ENCODE results near the gene DHRS12.

DHRS12 gene, protein sequence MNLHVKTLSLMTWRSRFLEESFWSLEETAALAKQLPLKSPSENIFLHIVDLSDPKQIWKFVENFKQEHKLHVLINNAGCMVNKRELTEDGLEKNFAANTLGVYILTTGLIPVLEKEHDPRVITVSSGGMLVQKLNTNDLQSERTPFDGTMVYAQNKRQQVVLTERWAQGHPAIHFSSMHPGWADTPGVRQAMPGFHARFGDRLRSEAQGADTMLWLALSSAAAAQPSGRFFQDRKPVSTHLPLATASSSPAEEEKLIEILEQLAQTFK

DNA sequence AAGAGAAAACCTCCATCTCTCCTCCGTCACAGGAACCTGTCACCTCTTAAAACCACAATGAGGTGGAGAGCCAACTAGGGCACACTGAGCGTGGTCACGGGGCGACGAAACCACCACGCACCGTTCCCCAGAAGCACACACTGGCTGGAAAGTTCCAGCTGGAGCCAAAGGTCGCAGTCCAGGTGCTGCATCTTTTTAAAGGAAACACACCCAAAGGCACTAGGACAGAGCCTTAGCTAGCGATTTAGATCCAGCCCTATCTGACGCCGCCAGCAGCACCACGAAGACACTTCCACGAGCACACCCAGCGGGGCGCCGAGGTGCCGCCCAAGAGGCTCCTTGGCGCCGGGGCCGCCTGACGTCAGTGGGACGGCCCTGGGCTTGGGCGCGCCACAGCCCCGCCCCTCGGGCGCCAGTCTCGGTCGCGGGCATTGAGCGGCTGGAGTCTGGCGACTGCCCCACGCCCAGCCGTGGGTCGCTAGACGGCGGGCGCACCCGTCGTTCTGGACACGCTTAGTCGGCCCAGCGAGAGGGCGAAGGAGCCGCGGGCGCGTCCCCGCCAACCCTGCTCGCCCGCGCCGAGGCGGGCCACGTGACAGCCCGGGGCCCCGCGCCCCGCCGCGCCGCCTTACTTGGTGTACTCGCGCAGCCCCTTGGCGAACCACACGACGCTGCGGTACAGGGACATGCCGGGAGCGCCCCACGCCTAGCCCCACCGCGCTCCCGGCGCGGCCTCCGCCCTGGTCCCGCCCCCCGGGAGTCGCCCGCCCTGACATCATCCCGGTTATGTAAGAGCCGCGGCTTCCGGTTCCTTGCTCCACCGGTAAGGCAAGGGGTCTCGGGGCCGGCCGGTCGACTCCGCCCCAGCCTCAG, at the start of gene DHRS12:
Gene DHRS12 (minus strand): TSS at position 742 of the 873 bp plus-strand sequence. CDS start 4,504 bp downstream, outside the sequence.
- DNase-seq, result peak; percentile 94

- DNase-seq, result peak; percentile 74
These were observed 45.5 kb upstream of the DHRS12 start for GRCh38 chr13:51849145-51850101.

DNA sequence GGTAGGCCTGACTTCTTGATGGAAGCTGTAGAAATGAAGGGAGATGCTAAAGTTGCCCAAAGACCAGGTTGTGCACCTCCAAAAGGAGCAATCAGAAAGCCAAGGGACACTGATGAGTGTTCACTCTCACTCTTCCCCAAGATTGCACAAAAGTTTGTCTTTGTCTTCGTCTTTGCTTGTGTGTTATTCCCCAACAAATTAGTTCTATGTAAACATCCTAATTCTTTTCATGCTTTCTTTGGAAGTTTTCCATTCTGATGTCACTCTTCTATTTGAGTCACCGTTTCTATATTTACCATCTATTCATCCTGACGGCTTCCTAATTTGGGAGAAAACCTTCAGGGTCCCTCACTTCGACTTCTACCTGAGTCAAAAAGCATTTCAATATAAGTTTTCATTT, 44.7 kb upstream of the DHRS12 start:
- DNase-seq, result no peak

- no peak for DNase-seq
These were observed 42.8 kb upstream of the DHRS12 start for GRCh38 chr13:51846756-51847155.

DNA sequence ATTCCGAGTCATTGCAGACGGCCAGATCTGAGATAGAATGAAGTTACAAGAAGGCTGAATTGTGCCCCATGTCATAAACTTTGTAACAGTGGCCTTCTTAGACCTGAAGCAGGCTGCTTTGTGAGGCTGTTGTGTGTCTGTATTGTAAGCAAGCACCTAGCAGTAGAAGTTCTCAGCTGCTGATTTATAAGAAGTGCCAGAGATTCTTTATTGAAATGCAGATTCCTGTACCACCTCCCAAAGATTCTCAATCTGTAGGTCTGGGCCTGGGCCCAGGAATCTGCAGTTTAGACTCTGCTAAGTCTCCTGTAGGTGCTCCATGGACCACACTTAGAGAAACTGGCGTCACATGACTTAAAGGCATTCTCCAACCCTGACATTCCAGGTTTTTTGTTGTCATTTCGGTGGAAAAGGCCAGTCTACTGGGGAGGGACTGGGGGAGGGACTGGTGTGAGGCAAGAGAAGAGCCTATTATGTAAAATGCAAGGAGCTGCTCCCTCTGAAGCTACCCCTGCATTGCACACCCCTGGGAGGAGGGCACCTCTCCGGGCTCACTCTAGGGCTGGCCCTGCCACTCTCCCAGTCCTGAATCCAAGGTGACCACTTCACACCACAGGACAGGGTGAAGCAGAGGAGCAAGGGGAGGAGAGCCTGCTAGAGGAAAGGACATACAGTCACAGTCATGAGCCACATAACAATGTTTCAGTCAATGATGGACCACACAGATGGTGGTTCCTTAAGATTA, 41.8 kb upstream of the DHRS12 start:
- no peak for DNase-seq

DNA sequence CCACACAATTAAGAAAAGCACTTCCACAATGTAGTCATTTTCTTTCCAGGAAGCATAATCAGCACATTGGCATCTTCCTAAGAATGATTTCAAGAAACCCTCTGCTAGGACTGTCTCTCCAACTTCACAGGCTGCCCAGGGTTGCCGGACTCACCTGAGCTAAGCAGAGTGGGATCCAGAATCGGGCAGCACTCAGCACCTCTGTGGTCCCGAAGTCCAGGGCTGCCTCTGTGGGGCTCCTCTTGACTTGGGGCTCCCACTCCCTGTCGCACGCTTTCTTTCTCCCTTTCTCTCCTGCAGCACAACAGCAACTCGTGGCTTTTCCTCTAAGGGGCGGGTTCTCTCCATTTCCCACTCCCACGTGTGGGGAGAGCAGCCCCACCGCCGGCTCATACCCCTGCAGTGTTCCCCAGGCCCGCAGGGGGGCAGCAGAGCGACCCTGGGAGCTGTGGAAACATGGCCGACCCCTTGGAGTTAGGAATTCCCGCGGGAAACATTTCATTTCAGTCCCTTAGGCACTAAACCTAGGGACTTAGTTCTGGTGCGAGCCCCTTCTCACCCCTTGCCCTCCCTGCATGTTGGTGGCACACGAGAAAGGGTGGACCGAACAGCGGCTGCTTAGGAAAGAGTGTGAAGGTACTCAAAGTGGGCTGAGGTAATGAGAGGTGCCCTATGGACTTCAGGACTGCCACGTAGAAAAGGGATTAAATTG, 41.1 kb upstream of the DHRS12 start, which contains the start of gene TMEM272:
Gene TMEM272 (minus strand): TSS at position 316 of the 712 bp plus-strand sequence. CDS start 6,647 bp downstream, outside the sequence.
- DNase-seq, result peak; percentile 84

- no peak for DNase-seq
These were observed 39.6 kb upstream of the DHRS12 start for GRCh38 chr13:51843529-51843928.

DNA sequence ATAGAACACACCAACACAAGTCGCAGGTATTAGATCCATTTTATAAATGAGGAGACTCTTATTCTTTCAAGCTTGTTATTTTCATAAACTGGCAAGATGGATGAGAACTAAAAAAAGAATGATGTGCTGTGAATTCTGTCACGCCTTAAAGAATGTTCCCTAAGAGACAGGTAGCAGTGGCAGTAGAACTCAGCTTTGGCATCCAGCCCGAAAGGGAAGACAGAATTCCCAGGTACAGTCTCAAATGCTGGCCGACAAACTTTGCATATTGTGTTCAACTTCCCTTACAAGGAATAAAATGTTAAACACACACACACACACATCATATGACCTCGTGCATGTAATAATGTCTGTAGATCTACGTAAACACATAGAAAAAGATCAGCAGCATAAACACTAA, 37.8 kb upstream of the DHRS12 start:
- DNase-seq, result no peak

DNA sequence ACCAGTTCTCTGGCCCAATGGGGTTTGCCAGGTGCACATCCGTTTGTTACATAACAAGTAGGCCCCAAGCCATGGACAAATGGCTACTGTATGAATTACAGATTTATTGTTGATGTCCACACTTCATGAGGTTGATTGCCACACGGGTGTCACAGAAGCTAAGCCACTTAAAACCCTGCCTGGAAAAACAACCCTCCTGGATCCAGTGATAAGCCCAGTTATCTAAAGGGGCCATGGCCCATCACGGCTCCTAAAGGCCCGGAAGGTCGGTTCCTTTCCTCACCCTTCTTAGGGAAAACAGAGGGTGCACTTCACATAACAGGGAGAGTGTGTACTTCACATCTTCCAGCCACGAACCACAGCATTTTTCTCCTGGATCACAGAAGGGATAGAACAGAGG, 37.0 kb upstream of the DHRS12 start:
- DNase-seq, result no peak

- DNase-seq, result no peak
These were observed 36.0 kb upstream of the DHRS12 start for GRCh38 chr13:51839711-51840540.

DNA sequence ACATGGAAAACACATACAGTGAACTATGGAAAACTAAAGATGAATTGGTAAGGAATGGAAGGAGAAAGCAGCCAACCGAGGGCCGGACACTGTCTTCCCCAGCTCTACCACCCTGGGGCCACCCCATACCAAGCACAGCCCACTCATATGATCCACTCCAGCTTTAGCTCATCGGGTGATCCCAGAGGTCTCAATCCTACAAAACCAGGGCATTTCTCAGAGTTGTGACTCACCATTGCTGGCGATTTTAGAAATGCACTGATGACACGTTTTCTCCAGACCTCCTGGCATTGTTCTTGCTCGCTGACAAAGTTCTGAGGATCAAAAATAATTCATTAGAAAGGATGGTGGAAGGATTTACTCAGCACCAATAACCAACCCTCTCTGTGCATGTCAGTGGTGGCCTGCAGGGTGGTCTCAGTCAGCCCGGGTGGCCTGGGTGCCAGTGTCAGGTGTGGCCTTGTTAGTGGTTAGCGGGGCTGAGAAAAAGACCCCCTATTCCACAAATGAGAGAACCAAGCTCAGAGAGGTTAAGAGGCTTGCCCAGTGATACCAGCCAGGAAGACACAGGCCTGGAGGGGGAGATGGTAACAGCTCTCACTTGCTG, 34.4 kb upstream of the DHRS12 start:
- no peak for DNase-seq

- DNase-seq, result no peak
These were observed 33.1 kb upstream of the DHRS12 start for GRCh38 chr13:51837016-51837415.

DNA sequence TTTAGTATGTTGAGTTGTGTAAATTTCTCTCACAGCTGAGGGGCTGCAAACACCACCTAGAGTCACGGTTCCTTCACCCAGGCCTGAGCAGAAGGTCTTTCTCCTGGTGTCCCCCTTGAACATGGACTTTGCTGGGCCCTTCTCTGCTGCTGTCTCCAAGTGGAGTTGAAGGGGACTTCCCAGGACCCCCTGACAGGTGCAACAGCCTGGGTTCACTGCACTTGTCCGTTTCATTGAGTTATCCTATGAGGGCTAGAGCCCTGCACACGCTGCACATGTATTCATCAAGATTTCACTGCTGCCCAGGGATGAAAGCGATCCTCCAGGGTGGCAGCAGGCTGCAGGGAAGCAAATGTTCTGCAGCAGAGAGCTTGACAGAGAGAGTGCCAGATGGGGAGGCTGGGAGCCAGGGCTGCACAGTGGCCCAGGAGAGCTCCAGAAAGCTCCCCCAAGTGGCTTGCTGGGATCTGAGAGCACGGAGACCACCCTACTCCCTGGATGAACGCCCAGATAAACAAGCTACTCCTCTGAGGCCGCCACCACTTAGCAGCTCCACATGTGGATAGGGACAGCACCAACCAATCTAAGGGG, 30.7 kb upstream of the DHRS12 start:
- DNase-seq, result no peak

DNA sequence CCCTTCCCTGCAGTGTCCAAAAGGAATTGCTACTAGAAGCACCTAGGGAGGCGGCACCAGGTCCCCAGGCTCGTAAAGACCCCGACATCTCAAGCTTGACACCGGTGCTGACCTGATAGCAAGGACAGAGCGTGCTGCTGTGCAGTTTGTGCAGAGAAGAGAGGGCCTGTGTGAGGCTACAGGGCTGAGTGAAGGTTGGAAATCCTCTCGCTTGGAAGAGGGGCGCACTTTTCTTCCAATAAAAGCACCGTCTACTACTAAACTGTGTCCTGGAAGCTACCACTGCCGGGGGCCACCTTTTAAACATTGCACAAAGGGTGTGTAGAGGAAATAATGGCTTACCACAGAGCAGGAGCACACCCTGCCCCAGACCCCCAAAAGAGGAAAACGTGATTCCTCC, 30.0 kb upstream of the DHRS12 start:
- DNase-seq, result no peak

GRCh38 chr13:51832471-51833152, 28.6 kb upstream of the DHRS12 start:
- no peak for DNase-seq

GRCh38 chr13:51831519-51831918, 27.6 kb upstream of the DHRS12 start:
- no peak for DNase-seq

GRCh38 chr13:51829568-51829899, 25.6 kb upstream of the DHRS12 start:
- DNase-seq, result no peak

DNA sequence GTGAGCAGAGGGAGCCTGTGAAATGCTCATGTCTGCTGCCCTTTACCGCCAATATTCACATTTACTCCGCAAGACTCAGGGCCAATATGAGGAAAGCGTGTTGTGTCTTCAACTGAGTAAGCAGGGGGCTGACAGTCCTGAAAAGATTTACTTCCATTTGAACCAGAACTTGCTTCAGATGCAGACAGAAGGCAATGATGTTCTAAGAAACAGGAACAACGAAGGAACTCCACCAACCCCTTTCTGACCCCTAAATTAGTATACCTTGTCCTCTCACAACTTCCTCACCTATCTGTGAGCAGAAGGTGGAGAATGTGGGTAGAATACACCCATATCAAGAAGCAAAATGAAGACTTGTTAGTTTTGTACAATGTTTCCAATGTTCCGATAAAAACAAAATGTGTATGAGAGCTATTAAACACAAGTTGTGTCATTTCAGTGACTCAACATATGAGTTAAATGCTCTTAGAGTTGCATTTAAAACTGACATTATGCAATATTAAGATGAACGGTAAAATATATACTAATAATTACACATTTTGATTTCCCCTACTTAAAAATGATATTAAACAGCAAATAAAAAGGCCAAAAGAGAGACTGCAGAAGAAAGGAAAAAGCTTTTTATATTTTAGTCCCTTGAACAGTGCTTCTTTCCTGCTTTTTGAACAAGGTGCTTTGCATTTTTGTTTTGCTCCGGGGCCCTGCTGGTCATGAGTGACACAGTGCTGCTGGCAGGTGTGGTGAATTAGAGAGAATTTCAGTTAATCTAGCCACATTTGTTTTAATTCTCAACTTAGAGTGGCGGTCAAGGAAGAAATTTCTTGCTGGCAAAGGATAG, 25.0 kb upstream of the DHRS12 start:
- no peak for DNase-seq
